Bronchial epithelial cell (primary cell): ENCODE results near the gene TNFRSF19. TPM values are rescaled to one million over a fixed set of nuclear protein-coding genes. Genes with fewer than 3 reads are reported as not detected.

ENCODE experiments used
- DNase-seq: peaks from one replicate; pipeline ENCODE4 v3.0.0-alpha.2; 2010; ENCODE audit warnings: low read depth
- FAIRE-seq: peaks from 2 replicates; lab custom pipeline; 2011; peaks lifted over from hg19 to GRCh38; lab: Jason Lieb, UNC
- H3K27me3 ChIP-seq: 2 replicates; pipeline ENCODE4 v1.5.1; 2011; ENCODE audit warnings: low read length; ENCODE audit not compliant: control insufficient read depth, insufficient read depth
- H3K36me3 ChIP-seq: 2 replicates; pipeline ENCODE4 v1.5.1; 2011; ENCODE audit warnings: low read length; ENCODE audit not compliant: control insufficient read depth, insufficient read depth
- H3K4me3 ChIP-seq: 2 replicates; pipeline ENCODE4 v1.5.1; 2011; ENCODE audit warnings: mild to moderate bottlenecking, low read depth, low read length, control low read depth
- CTCF ChIP-seq: IDR thresholded peaks from 2 replicates; pipeline ENCODE4 v1.5.1; 2011; ENCODE audit warnings: mild to moderate bottlenecking, moderate library complexity, low read length, control low read depth, inconsistent platforms; ENCODE audit not compliant: insufficient read depth, severe bottlenecking
- total RNA-seq: library from RNA; depleted of rRNA; stranded (reverse); fragments of >200 nt; gene quantifications from 2 replicates; pipeline ENCODE4 v1.2.1, GENCODE V29; 2014

TNFRSF19 gene
- total RNA-seq, 1 donor from 2014 or later, result 1.3 TPM

DNA sequence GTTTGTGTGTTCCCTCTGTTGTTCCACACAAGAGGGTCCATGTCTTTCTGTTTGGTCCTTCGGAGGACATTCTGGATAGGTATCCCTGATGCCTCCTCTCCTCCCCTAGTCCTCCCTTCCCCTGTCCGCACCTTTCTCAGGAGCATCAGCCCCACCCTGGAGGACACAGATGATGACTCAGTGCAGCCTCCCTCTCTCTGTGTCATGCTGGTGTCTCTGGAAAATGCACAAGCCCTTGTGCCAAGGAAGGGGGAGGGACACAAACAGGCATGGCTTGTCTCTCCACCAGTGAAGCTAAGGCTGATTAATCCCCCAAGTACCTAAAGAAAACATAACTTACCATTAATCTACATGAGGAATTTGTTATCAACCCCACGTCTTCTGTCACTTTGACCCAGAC is 16.2 kb upstream of the TNFRSF19 start:
- no peaks in the 10 kb centered on the region for H3K36me3 ChIP-seq
- DNase-seq (peak; percentile 75), FAIRE-seq (no peak)
- TF ChIP-seq CTCF, result no peak
- H3K27me3 ChIP-seq, result no peaks in the 10 kb centered on the region
- H3K4me3 ChIP-seq, result no peak overlapping the region

DNA sequence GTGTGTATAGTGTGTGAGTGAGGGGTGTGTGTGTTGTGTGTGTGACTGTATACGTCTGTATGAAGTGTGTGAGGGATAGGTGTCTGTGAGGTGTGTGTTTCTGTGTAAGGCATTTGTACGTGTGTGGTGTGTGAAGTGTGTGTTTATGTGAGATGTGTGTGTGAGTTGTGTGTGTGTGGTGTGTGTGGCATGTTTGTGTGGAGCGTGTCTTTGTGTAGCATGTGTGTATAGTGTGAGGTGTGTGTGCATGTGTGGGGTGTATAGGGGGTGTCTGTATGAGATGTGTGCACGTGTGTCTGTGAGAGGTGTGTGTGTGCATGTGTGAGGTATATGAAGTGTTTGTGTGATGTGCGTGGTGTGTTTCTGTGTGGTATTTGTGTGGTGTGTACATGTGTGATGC is 13.2 kb upstream of the TNFRSF19 start:
- Histone ChIP-seq H3K27me3 (no peaks in the 10 kb centered on the region), H3K4me3 (no peak overlapping the region), H3K36me3 (no peaks in the 10 kb centered on the region)
- no peak for TF ChIP-seq CTCF
- DNase-seq, result no peak
- FAIRE-seq, result no peak

DNA sequence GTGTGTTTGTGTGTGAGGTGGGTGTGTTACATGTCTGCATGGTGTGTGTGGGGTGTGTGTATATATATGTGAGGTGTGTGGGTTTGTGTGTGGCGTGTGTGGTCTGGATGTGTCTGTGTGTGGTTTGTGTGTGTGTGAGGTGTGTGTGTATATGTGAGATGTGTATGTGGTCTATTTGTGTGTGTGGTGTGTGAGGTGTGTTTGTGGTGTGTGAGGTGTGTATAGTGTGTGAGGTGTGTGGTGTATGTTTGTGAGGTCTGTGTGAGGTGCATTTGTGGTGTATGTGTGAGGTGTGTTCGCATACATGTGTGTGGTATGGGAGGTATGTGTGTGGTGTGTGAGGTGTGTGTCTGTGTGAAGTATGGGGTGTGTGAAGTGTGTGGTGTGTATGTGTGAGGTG is 12.5 kb upstream of the TNFRSF19 start:
- no peaks in the 10 kb centered on the region for H3K27me3 ChIP-seq
- H3K36me3 ChIP-seq, result no peaks in the 10 kb centered on the region
- no peak for FAIRE-seq
- no peak overlapping the region for H3K4me3 ChIP-seq
- no peak for DNase-seq
- no peak for TF ChIP-seq CTCF

GRCh38 chr13:23558675-23559536 is 11.3 kb upstream of the TNFRSF19 start:
- TF ChIP-seq CTCF, result no peak
- FAIRE-seq (no peak), DNase-seq (peak; percentile 95)
- Histone ChIP-seq H3K4me3 (peak overlapping the region; percentile 2), H3K27me3 (no peaks in the 10 kb centered on the region), H3K36me3 (no peaks in the 10 kb centered on the region)

- FAIRE-seq (no peak), DNase-seq (no peak)
- Histone ChIP-seq H3K27me3 (no peaks in the 10 kb centered on the region), H3K4me3 (no peak overlapping the region), H3K36me3 (no peaks in the 10 kb centered on the region)
- TF ChIP-seq CTCF, result no peak
Observed at GRCh38 chr13:23560571-23561089, 9.6 kb upstream of the TNFRSF19 start.
